GM18499 (cell line): Measurements from ENCODE around the gene OTOA.
"Not testable (repeated sequence)": the region's sequence is repeated elsewhere in the genome, so short reads cannot be mapped to it uniquely, and the experiment has no call there.

Experiments used
- ATAC-seq: cut with Tn5 transposase; IDR thresholded peaks from one replicate; pipeline ENCODE4 v1.9.1; 2021; ENCODE audit warnings: moderate number of reproducible peaks; ENCODE audit not compliant: insufficient read depth, unreplicated experiment

Gene OTOA

DNA sequence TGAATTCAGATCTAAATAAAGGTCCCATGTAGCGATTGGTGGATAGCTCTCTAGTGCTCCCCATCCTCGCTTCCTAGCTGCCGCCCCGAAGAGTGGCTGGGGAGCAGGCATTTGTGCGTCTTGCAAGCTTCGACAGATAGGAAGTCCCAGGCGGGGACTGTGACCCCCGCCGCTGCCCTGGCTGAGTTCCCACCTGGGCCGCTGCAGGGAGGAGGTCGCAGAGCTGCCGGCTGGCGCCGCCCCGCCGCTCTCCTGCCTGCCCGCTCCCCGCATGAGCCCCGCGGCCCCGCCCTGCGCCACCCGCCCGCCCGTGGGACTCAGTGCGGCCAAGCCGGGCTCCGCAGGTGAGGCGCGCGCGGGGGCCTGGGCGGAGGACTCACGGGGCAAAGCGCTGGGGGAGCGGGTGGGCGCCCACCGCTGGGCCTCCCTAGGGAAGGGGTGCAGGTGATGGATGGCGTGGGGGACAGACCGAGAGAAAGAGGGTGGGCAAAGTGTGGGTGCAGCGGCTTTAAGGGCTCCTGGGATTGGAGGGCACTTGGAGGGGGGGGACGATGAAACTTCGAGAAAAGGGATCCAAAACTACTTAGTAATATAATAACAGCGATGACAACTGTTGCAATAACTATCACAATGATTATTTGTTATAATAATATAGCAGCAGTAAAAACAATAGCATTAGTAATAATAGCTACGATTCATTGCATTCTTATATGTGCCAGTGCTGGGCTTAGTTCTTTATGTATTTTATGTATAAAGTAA, at the start of gene OTOA:
Gene OTOA (plus strand): TSS at position 80 of the 759 bp plus-strand sequence. CDS start 14,547 bp downstream, outside the sequence.
- no peak for ATAC-seq

DNA sequence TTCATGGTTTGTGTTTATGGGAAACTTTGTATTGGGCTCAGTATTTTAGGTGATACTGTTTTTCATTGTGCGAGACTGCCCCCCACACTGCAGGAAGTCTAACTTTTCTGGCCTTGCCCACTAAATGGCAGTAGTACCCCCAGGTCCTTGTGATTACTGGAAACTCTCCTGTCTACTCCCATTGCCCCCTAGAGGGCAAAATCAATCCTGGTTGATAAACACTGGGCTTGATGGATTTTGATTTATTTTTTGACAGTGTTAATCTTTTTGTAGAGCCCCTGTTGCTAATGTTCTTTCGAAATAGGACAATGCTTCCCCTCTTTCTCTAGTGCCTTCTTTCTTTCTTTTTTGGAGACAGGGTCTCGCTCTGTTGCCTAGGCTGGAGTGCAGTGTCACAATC, 48.9 kb upstream of the OTOA start:
- ATAC-seq = no peak

DNA sequence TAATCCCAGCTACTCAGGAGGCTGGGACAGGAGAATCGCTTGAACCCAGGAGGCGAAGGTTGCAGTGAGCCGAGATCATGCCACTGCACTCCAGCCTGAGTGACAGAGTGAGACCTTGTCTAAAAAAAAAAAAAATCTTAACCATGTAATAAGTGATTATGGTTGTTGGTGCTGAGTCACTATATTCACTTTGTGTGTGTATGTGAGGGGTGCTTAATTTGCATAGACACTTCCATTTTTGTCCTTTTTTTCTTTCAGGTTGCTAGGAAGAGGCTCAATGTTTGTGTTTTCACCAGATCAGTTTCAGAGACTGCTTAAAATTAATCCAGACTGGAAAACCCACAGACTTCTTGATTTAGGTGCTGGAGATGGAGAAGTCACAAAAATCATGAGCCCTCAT, 46.2 kb upstream of the OTOA start:
- ATAC-seq = no peak

DNA sequence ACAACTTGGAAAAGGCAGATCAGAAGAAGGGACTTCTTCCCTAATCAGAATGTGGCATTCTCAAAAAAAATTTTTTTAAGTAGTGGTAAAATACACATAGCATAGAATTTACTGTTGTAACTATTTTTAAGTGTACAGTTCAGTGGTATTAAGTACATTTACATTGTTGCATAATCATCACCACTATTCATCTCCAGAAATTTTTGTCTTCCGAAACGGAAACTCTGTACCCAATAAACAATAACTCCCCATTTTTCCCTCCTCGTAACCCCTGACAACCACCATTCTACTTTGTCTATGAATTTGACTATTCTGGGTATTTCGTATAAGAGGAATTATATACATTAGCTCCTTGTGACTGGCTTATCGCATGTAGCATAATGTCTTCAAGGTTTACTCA, 45.5 kb upstream of the OTOA start:
- ATAC-seq = no peak

DNA sequence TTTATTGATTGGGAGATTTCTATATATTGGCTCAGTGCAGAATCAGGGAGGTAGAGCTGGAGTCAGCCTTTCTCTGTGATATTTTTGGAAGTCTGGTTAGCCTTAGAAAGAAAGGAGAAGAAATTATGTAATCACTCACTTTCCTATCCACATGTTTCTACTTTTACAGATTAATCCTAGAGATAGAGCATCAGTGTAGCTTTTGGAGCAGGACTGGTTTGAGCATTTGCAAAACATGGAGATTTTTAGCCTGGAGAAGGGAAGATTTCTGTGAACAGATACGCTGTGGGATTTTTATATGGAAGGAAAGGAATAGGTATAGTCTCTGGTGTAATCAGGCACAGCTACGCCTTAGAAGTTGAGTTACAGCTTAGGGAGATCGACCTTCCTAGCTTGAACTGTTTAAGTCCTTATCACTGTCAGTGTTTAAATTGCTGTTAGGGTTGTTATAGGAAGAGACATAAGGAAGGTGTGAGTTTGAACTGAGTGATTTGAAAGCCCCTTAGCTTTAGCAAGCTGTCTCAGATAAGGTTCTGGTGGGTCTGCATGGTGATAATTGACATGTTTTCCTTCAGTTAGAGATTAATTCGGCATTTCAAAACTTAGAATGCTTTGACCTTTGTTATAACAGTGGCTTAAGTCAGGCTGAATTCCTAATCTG, 43.9 kb upstream of the OTOA start:
- no peak for ATAC-seq

DNA sequence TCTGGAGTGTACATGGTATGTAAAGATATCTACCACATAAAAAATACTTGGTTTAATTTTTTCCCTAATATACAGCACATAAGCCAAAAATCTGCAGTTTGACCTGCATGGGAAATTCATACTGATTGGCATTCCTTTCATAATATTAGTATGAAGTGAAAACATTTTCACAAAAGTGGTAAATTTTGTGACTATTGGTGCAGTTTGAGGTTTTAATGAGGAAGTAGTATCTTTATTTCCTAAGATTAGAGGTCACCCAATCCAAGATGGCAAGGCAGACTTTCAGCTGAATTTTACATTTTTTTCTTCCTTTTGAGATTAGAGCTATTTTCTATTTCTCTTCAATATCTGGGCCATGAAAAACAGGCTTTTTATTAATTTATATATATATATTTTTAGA, 43.2 kb upstream of the OTOA start:
- ATAC-seq = no peak

DNA sequence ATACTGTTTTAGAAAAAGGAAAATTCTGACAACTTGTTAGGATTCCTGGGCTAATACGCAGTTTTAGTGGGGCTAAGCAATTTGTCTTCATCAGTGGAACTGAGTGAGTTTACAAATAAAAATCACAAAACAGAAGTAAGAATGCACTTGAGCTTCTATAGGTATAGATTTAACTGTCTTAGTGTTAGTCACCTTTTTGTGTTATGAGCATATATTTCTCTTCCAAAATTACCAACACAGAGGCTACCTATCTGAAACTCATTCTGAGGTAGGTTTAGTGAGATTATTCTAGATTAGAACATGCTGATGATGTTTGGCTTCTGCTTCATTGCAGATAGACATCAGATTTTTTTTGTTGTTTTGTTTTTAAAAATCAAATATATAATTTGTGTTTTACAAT, 41.2 kb upstream of the OTOA start:
- ATAC-seq = no peak

DNA sequence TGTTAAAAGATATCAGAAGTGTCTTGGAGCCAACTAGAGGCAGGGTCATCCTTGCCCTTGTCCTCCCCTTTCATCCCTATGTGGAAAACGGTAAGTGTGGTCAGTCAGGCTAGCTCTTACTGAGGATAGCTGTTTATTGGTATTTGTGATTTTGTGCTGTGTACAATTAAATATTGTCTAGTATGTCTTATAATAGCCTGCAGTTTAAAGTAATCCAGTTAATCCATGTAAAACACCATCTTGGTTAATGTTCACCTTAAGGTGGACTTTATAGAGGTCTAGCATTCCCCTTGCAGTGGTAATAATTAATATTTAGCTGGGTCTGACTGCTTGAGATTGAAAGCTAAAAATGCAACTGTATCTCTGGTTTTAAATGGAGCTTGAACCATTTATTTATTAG, 38.7 kb upstream of the OTOA start:
- no peak for ATAC-seq

DNA sequence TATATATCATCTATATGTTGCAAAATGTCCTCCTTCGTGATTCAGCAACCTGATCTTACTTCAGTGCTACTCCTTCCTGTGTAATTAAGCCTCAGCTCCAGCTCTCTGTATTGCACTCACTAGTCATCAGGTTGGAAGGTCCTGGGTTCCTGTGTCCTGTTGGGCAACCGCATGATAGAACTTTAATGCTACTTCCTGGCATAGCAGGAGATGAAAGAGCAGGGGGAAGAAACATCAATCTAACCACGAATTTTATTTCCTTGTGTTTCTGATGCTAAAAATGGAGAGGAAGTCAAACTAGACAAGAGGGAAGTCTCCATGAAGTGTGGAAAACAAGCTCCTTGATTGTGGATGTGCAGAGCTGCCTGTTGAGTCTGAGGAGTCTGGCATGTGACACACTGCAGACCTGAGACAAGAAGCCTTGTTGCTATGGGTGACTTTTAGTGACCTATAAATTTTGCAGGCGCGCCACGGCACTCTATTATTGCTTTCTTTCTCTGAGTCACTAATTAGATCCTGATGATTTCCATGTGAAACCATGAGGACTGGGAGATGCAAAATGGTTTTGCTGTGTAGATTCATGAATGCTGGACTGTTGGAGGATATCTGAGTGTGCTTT, 37.0 kb upstream of the OTOA start:
- ATAC-seq = no peak

DNA sequence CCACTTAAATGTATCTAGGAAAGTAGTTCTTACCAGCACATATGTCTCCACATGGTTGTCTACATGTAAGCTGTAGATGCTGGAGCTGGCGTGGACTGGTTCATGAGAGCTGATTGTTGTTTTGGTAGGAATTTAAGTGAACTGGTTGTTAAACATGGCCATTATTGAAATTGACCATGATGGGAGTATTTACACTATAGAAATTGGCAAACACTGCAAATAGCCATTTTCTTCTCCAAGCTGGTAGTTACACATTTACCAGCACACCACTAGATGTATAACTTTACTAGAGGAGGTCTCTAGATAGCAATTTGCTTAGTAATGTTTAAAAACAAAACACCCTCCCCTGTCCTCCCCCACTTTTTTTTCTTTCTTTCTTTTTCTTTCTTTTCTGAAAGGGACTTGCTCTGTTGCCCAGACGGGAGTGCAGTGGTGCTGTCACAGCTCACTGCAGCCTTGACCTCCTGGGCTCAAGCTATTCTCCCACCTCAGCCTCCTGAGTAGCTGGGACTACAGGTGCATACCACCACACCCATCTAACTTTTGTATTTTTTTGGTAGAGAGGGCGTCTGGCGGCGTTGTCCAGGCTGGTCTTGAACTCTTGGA, 35.5 kb upstream of the OTOA start:
- ATAC-seq = no peak

DNA sequence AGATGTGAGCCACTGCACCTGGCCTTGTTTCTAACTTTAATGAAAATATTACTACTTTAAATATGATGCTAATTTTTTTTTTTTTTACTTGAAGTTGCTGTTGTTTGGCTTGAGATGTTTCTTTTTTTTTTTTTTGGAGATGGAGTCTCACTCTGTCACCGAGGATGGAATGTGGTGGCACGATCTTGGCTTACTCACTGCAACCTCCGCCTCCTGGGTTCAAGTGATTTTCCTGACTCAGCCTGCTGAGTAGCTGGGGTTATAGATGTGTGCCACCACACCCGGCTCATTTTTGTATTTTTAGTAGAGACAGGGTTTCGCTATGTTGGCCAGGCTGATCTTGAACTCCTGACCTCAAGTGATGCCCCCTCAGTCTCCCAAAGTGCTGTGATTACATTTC, 35.0 kb upstream of the OTOA start:
- no peak for ATAC-seq

DNA sequence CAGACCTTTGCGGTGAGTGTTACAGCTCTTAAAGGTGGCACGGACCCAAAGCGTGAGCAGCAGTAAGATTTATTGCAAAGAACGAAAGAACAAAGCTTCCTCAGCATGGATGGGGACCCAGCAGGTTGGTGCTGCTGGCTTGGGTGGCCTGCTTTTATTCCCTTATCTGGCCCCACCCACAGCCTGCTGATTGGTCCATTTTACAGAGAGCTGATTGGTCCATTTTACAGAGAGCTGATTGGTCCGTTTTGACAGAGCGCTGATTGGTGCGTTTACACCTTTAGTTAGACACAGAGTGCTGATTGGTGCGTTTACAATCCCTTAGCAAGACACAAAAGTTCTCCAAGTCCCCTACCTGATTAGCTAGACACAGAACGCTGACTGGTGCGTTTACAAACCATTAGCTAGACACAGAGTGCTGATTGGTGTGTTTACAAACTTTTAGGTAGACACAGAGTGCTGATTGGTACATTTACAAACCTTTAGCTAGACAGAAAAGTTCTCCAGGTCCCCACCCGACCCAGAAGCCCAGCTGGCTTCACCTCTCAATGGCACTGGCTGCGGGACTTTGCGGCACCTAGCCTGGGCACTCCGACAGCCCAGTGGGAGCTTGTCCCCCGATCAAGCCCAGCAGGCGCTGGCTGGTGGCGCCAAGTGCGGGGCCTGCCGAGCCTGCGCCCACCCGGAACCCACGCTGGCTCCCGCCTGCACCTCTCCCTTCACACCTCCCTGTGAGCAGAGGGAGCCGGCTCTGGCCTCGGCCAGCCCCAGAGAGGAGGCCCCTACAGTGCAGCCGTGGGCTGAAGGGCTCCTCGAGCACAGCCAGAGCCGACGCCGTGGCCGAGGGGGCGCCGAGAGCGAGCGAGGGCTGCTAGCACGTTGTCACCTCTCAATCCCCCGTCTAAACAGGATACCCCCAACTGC, 33.9 kb upstream of the OTOA start:
- not testable (repeated sequence) for ATAC-seq

DNA sequence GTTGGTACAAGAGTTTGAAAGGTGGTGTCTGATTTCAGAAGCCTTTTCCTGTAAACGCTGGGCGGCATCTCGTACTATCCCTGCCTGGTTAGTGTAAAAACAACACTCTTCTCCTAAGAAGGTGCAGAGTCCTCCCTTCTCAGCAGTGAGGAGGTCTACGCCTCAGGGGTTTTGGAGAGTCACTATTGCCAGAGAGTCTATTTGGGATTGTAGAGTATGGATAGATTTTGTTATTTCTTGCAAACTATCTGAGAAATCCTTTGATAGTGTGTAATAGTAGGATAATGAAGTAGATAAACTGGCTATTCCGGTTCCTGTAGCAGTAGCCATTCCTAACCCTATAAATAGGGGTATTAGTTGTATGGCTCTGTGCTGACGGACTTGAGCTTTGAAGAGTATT, 32.9 kb upstream of the OTOA start:
- ATAC-seq = not testable (repeated sequence)

DNA sequence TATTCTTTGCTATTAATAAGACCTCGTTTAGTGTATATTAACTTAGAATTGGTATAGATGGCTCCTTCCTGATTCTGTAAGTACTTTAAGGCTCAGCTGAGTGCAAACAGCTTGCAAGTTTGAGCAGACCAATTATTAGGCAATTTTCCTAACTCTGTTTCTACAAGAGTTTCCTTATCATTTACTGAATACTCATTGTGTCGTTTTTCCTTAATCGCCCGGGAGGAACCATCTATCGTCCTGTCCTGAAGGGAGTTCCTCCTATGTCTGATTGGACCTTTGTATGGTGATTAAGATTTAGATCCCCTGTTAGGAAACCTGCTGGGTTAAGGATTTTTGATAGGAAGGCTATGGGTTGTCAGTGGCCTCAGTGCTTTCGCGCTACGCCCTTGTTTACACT, 32.4 kb upstream of the OTOA start:
- ATAC-seq = not testable (repeated sequence)

DNA sequence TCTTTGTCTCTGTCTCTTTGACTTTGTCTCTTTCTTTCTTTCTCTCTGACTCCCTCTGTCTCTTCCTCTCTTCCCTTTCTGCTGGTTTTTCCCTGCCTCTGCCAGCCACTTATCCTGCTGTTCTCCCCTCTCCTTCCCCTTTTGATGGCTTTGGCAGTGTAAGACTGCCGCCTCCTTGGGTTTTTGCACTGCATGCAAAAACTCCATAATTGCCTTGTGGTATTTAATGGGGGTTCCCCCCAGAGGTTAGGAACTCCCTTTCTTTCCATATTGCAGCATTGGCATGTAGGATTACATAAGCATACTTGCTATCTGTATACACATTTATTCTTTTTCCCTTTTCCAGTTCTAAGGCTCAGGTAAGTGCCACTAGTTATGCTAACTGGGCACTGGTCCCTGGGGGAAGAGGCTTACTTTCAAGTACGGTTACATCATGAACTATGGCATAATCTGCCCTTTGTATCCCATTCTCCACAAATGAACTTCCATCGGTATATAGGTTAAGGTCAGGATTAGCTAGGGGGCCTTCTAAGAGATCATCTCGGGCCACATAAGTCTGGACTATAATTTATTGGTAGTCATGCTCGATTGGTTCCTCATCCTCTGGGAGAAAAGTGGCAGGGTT, 31.7 kb upstream of the OTOA start:
- not testable (repeated sequence) for ATAC-seq

DNA sequence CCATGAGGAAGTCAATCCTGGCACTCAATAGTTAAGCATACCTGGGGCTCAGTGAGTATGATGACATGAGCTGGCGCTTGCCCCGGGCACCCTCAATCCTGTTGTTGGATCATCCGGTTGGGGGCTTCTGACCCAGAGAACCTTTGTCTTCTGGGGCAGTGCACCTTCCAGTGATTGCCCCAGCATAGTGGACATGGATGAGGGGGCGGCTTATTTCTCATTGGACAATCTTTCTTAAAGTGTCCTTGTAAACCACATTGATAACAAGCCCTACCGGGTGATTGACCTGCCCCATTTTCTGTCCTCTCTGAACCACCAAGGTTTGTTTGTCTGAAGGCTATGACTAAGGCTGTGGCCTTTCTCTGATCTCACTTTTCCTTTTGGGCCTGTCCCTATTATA, 29.6 kb upstream of the OTOA start:
- ATAC-seq = no peak

DNA sequence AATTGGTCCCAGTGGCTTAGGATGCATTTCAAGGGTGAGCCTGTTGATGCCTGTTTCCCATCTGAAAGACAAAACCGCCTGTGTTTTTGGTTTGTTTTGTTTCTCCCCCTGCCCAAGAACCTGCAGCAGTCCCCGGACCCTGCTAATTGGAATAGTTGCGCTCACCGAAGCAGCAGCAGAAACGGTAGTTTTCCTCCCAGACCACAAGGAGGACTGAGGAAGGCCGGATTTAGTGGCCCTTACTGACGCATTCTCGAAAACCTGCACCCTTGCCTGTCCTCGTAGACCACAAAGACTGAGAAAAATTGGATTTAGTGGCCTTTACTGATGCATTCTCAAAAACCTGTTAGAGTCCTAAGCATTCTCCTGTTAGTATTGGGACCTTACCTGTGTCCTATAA, 28.1 kb upstream of the OTOA start:
- ATAC-seq = not testable (repeated sequence)

DNA sequence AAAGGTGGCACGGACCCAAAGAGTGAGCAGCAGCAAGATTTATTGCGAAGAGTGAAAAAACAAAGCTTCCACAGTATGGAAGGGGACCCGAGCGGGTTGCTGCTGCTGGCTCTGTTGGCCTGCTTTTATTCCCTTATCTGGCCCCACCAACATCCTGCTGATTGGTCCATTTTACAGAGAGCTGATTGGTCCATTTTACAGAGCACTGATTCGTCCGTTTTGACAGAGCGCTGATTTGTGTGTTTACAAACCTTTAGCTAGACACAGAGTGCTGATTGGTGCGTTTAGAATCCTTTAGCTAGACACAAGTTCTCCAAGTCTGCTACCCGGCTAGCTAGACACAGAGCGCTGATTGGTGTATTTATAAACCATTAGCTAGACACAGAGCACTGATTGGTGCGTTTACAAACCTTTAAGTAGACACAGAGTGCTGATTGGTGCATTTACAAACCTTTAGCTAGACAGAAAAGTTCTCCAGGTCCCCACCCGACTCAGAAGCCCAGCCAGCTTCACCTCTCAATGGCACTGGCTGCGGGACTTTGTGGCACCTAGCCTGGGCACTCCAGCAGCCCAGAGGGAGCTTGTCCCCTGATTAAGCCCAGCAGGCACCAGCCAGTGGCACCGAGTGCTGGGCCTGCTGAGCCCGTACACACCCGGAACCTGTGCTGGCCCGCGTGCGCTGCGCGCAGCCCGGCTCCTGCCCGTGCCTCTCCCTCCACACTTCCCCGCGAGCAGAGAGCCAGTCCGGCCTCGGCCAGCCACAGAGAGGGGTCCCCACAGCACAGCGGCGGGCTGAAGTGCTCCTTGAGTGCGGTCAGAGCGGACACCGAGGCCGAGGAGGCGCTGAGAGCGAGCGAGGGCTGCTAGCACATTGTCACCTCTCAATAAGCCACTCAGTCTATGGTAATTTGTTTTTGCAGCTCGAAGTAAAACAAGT, 26.5 kb upstream of the OTOA start:
- ATAC-seq = no peak

DNA sequence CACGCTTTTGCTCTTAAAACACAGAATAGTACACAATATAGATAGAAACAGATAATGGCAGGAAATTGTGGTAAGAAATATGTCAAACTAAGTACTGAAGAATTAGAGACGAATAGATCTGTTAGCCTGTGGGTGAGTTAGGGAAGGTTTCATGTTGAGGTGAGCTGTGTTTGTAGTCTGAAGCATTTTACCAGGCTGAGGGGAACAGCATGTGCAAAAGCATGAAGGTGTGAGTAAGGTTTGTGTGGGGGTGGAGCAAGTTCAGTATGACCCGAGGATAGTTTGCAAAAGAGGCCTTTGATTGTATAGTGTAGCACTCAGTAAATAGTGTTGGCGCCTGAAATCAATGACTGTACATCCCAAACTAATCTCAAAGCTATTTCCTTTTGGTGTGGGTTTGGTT, 25.2 kb upstream of the OTOA start:
- ATAC-seq = no peak
